Measurements from ENCODE around the gene GSTCD.

The GSTCD gene

DNA sequence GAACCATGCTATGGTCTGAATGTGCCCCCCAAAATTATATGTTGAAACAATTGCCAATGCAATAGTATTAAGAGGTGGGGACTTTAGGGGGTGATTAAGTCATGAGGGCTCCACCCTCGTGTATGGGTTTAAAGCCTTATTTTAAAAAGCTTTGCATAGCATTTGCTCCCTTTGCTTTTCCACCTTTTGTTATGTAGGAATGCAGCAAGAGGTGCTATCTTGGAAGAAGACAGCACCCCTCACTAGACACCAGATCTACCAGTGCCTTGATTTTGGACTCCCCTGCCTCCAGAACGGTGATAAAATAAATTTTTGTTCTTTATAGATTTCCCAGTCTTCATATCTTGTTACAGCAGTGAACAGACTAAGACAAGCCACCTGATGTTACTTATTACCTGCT lies 163.4 kb downstream of the GSTCD start:
- in situ Hi-C loops (cut with MboI; ENCODE audit: low sequenced_read_pairs) = no loop called here

DNA sequence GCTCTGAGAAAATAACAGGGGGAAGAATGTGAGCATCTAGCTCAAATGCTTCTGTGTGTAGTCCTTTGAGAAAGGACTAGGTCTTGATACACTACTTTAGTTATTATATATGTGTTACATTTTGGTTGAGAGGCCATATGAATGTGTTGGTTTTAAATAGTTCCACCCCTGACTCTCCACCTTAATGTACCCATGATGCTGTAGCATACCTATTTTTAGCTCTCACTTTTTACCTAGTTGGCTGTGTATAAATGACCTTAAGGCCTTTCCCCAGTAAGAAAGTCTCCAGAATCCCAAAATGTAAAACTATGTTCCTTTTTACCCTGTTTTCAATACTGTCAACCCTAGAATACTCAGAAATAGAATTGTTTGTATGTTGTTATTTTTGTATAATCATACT lies 166.6 kb downstream of the GSTCD start:
- in situ Hi-C loops (cut with MboI; ENCODE audit: low sequenced_read_pairs) = no loop called here

GRCh38 chr4:105878668-105879067 lies 170.1 kb downstream of the GSTCD start:
- in situ Hi-C loops (cut with MboI; ENCODE audit: low sequenced_read_pairs) = no loop called here

GRCh38 chr4:105887508-105887907 lies 178.9 kb downstream of the GSTCD start:
- in situ Hi-C loops (cut with MboI; ENCODE audit: low sequenced_read_pairs) = no loop called here

- in situ Hi-C loops (cut with MboI; ENCODE audit: low sequenced_read_pairs) = no loop called here
Observed at GRCh38 chr4:105894660-105895582, 186.3 kb downstream of the GSTCD start, which contains the start of gene NPNT. Gene NPNT (plus strand): TSS chr4:105895471. CDS start chr4:105895653, 182 bp downstream.

GRCh38 chr4:105895583-105896460 lies 187.2 kb downstream of the GSTCD start:
- in situ Hi-C loops (cut with MboI; ENCODE audit: low sequenced_read_pairs) = no loop called here

DNA sequence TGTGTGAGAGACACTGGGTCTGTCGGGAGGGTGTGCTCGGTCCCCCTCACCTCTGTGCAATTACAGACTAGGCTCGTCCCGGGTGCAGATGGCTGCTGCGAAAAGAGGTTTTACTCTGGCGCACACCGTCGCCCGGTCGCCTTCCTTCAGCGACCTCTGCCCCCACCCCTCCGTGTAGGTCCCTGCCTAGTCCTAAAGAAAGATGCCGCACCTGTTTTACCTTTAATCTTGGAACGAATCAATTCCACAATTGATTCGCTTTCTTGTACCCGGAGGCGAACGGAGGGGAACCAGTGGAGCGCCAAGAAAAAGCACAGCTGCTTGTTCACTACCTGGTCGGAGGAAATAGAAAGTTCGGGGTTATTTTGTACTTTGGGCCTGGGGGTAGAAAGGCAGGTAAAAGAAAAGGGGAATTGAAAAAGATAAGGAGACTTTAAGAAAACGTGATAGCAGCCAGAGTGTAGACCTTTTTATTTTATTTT lies 187.9 kb downstream of the GSTCD start:
- in situ Hi-C loops (cut with MboI; ENCODE audit: low sequenced_read_pairs) = no loop called here

Data from HL-60/S4 treated with phorbol 12-myristate 13-acetate at 8.2 ng/mL for 4 days and 3 days (cell line).